ENCODE measurements around the gene ATXN7L3.
"Not testable (repeated sequence)": the region's sequence is repeated elsewhere in the genome, so short reads cannot be mapped to it uniquely, and the experiment has no call there.

ATXN7L3 gene

GRCh38 chr17:44147812-44148211 lies 51.9 kb downstream of the ATXN7L3 start:
- ATAC-seq (ENCODE audit: insufficient read depth, low read depth) (no peak), DNase-seq (no peak)
- H3K4me1 ChIP-seq (ENCODE audit: insufficient read depth, low read length), result peaks cover 12% of the 10 kb centered on the region
- no peaks in the 10 kb centered on the region for H3K9me3 ChIP-seq (ENCODE audit: insufficient read depth, low read length, severe bottlenecking)
- TF ChIP-seq, protein P1, sequence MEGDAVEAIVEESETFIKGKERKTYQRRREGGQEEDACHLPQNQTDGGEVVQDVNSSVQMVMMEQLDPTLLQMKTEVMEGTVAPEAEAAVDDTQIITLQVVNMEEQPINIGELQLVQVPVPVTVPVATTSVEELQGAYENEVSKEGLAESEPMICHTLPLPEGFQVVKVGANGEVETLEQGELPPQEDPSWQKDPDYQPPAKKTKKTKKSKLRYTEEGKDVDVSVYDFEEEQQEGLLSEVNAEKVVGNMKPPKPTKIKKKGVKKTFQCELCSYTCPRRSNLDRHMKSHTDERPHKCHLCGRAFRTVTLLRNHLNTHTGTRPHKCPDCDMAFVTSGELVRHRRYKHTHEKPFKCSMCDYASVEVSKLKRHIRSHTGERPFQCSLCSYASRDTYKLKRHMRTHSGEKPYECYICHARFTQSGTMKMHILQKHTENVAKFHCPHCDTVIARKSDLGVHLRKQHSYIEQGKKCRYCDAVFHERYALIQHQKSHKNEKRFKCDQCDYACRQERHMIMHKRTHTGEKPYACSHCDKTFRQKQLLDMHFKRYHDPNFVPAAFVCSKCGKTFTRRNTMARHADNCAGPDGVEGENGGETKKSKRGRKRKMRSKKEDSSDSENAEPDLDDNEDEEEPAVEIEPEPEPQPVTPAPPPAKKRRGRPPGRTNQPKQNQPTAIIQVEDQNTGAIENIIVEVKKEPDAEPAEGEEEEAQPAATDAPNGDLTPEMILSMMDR (IDR thresholded peaks at IDR 0.05; ENCODE audit: borderline replicate concordance, extremely low read depth, low read length, poor library complexity, severe bottlenecking), result no peak
- no peak for TF ChIP-seq EZH2 (IDR thresholded peaks at IDR 0.05; ENCODE audit: borderline replicate concordance, low read depth, low read length, severe bottlenecking)
- no peak overlapping the region for H3K9ac ChIP-seq (ENCODE audit: low read depth, low read length)
- no peak overlapping the region for H3K4me3 ChIP-seq (ENCODE audit: low read depth in 1 of 2, low read length in 2 of 2)
- H3K27me3 ChIP-seq (ENCODE audit: insufficient read depth, low read length, poor library complexity), result no peaks in the 10 kb centered on the region
- no peak overlapping the region for H3K27ac ChIP-seq (ENCODE audit: low read length)
- no peak overlapping the region for H2AFZ ChIP-seq (ENCODE audit: low read depth, low read length)
- peaks cover 29% of the 10 kb centered on the region for H4K20me1 ChIP-seq (ENCODE audit: insufficient read depth, low read length)
- H3K36me3 ChIP-seq (ENCODE audit: insufficient read depth, low read length), result peaks cover 68% of the 10 kb centered on the region
- no peak overlapping the region for H3K4me2 ChIP-seq (ENCODE audit: insufficient read depth, low read length)
- H3K79me2 ChIP-seq (ENCODE audit: insufficient read depth, low read length), result peaks cover 49% of the 10 kb centered on the region

DNA sequence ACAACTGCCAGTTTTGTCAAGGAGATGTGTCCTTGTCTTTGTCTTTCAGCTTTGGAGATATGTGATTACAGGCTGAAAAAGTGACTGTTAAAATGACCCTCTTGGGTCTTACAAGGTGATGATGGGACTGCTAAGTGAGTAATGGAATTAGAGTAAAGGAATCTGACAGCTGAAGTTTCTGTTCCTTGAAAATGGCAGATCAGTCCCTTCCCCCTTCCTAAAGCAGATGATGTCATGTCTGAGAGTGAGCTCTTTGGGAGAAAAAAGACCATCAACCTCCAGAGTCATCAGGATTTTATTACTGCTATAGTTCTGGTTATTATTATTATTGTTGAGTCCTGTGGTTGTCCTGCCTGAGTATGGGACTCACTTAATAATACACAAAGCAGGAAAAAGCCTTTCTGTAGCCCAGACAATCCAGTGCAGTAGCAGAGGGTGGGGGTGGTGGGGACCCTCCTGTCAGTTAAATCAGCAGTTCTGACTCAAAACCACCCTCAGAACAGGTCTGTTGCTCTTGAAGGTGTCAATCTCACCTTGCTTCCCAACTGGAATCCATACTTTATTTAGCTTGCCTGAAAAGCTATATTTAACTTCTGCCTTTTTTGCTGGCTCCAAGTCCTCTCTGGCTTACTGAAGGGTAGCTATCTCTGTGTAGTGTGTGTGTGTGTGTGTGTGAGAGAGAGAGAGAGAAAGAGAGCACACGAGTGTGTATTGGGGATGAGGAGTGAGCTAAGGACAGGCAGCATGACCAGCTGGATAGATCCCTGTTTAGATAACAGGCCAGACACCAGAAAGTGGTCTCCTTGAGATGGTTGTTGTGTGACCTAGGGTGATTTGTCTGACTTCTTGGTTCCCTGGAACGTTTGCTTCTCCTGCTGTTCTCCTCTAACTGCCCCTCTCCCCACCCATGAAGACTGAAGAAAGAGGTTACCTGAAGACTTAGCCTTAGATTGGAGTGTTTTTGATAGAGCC lies 53.0 kb downstream of the ATXN7L3 start:
- Histone ChIP-seq H3K36me3 (ENCODE audit: insufficient read depth, low read length) (peaks cover 59% of the 10 kb centered on the region), H2AFZ (ENCODE audit: low read depth, low read length) (no peak overlapping the region), H3K4me3 (ENCODE audit: low read depth in 1 of 2, low read length in 2 of 2) (no peak overlapping the region), H4K20me1 (ENCODE audit: insufficient read depth, low read length) (peaks cover 23% of the 10 kb centered on the region), H3K4me2 (ENCODE audit: insufficient read depth, low read length) (no peak overlapping the region), H3K9me3 (ENCODE audit: insufficient read depth, low read length, severe bottlenecking) (no peaks in the 10 kb centered on the region), H3K4me1 (ENCODE audit: insufficient read depth, low read length) (peaks cover 17% of the 10 kb centered on the region), H3K79me2 (ENCODE audit: insufficient read depth, low read length) (peaks cover 54% of the 10 kb centered on the region), H3K27me3 (ENCODE audit: insufficient read depth, low read length, poor library complexity) (no peaks in the 10 kb centered on the region), H3K27ac (ENCODE audit: low read length) (no peak overlapping the region), H3K9ac (ENCODE audit: low read depth, low read length) (no peak overlapping the region)
- no peak for TF ChIP-seq EZH2 (IDR thresholded peaks at IDR 0.05; ENCODE audit: borderline replicate concordance, low read depth, low read length, severe bottlenecking)
- TF ChIP-seq, protein P1 (IDR thresholded peaks at IDR 0.05; ENCODE audit: borderline replicate concordance, extremely low read depth, low read length, poor library complexity, severe bottlenecking), result no peak
- no peak for ATAC-seq (ENCODE audit: insufficient read depth, low read depth)
- no peak for DNase-seq

DNA sequence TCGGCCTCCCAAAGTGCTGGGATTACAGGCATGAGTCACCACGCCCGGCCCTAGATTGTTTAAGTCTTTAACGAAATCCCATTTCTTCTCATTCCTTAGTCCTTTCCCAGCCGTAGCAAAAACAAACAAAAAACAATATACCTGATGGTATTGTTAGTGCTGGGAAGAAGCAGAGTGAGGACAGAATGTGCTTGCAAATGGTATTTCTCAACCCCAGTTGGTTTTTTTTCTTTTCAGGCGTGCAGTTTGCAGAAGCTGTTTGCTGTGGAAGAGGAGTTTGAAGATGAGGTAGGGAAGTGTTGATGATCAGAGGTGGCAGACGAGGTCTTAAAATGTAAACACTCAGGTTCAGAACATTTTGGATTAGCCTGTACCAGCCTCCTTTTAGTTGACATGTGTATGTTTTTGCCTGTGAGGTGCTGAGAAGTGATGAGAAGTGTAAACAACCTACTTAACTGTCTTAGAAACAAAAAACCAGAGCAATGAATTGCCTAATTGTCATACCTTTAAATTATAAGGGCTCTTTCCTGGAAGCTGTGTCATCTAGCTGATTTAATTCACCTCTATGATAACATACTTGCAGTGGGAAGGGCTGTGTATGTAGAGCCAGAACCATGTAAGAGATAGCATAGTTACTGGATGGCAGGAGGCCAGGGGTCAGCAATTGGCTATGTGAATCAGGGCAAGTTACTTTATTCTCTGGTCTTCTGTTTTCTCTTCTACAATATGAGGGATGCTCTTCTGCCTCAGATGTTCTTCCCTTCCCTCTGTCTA lies 54.5 kb downstream of the ATXN7L3 start:
- TF ChIP-seq, protein P1 (IDR thresholded peaks at IDR 0.05; ENCODE audit: borderline replicate concordance, extremely low read depth, low read length, poor library complexity, severe bottlenecking), result no peak
- TF ChIP-seq EZH2 (IDR thresholded peaks at IDR 0.05; ENCODE audit: borderline replicate concordance, low read depth, low read length, severe bottlenecking), result no peak
- no peak overlapping the region for H3K4me2 ChIP-seq (ENCODE audit: insufficient read depth, low read length)

DNA sequence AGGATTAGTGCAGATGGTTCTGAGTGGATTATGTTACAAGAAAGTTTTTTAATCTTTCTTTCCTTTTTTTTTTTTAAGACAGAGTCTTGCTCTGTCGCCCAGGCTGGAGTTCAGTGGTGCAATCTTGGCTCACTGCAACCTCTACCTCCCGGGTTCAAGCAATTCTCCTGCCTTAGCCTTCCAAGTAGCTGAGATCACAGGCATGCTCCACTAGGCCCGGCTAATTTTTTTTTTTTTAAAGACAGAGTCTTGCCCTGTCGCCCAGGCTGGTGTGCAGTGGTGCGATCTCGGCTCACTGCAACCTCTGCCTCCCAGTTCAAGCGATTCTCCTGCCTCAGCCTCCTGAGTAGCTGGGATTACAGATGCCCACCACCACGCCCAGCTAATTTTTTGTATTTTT lies 55.8 kb downstream of the ATXN7L3 start:
- not testable (repeated sequence) for H3K9me3 ChIP-seq (ENCODE audit: insufficient read depth, low read length, severe bottlenecking); H3K9ac ChIP-seq (ENCODE audit: low read depth, low read length); H3K27me3 ChIP-seq (ENCODE audit: insufficient read depth, low read length, poor library complexity); DNase-seq; H3K27ac ChIP-seq (ENCODE audit: low read length); H2AFZ ChIP-seq (ENCODE audit: low read depth, low read length); H3K4me3 ChIP-seq (ENCODE audit: low read depth in 1 of 2, low read length in 2 of 2); ATAC-seq (ENCODE audit: insufficient read depth, low read depth)
- Histone ChIP-seq H4K20me1 (ENCODE audit: insufficient read depth, low read length) (peaks cover 10% of the 10 kb centered on the region), H3K4me1 (ENCODE audit: insufficient read depth, low read length) (peaks cover 22% of the 10 kb centered on the region), H3K4me2 (ENCODE audit: insufficient read depth, low read length) (peak overlapping the region; percentile 4; the same call in 1 of the 2 replicates), H3K79me2 (ENCODE audit: insufficient read depth, low read length) (peaks cover 33% of the 10 kb centered on the region), H3K36me3 (ENCODE audit: insufficient read depth, low read length) (peaks cover 40% of the 10 kb centered on the region)

More for the DNA sequence above, 54.5 kb downstream of the ATXN7L3 start:
- peaks cover 22% of the 10 kb centered on the region for H3K4me1 ChIP-seq (ENCODE audit: insufficient read depth, low read length)
- no peak overlapping the region for H3K4me3 ChIP-seq (ENCODE audit: low read depth in 1 of 2, low read length in 2 of 2)
- H2AFZ ChIP-seq (ENCODE audit: low read depth, low read length), result no peak overlapping the region
- H4K20me1 ChIP-seq (ENCODE audit: insufficient read depth, low read length), result peaks cover 16% of the 10 kb centered on the region
- no peaks in the 10 kb centered on the region for H3K27me3 ChIP-seq (ENCODE audit: insufficient read depth, low read length, poor library complexity)
- H3K9me3 ChIP-seq (ENCODE audit: insufficient read depth, low read length, severe bottlenecking), result no peaks in the 10 kb centered on the region
- H3K79me2 ChIP-seq (ENCODE audit: insufficient read depth, low read length), result peaks cover 41% of the 10 kb centered on the region
- no peak overlapping the region for H3K27ac ChIP-seq (ENCODE audit: low read length)
- H3K36me3 ChIP-seq (ENCODE audit: insufficient read depth, low read length), result peaks cover 50% of the 10 kb centered on the region
- no peak overlapping the region for H3K9ac ChIP-seq (ENCODE audit: low read depth, low read length)
- DNase-seq (no peak), ATAC-seq (ENCODE audit: insufficient read depth, low read depth) (no peak)

Measured in DND-41 (cell line).